HepG2 (cell line): Measurements from ENCODE around the gene TMEFF2.

Experiments
- POLR2AphosphoS5 ChIP-seq: IDR thresholded peaks from 2 replicates; pipeline ENCODE4 v1.6.1; 2012; ENCODE audit warnings: low read depth, low read length
- ZNF256 ChIP-seq: sonication (generic); formaldehyde crosslinking; conservative IDR thresholded peaks from 2 replicates; pipeline ENCODE4 v1.4.0; 2020; ENCODE audit warnings: missing genetic modification reagents
- TF ChIP-seq, protein P1 (sequence below): sonication (generic); formaldehyde crosslinking; IDR thresholded peaks from 2 replicates; pipeline ENCODE4 v1.5.0; 2020; ENCODE audit warnings: mild to moderate bottlenecking, missing genetic modification reagents, moderate library complexity

DNA sequence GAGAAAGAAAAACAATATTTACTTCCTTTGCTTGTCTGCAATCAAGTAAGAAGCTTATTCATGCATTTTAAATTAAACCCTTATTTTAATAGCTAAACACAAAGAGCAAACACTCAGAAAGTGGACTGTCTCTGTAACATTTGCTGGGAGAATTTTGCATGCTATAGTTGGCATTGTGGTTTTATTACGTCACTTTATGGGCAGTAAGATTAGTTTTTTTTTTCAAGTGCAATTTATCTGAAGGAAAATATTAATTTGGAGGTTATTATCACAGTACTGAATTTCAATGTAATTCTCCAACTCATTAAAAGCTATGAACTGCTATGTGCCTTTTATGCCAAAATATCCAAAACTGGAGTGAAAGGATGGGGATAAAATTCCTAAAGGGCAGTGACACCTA lies 103.3 kb downstream of the TMEFF2 start:
- no peak for TF ChIP-seq ZNF256 (CRISPR knock-in tag)
- TF ChIP-seq, protein P1, sequence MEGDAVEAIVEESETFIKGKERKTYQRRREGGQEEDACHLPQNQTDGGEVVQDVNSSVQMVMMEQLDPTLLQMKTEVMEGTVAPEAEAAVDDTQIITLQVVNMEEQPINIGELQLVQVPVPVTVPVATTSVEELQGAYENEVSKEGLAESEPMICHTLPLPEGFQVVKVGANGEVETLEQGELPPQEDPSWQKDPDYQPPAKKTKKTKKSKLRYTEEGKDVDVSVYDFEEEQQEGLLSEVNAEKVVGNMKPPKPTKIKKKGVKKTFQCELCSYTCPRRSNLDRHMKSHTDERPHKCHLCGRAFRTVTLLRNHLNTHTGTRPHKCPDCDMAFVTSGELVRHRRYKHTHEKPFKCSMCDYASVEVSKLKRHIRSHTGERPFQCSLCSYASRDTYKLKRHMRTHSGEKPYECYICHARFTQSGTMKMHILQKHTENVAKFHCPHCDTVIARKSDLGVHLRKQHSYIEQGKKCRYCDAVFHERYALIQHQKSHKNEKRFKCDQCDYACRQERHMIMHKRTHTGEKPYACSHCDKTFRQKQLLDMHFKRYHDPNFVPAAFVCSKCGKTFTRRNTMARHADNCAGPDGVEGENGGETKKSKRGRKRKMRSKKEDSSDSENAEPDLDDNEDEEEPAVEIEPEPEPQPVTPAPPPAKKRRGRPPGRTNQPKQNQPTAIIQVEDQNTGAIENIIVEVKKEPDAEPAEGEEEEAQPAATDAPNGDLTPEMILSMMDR: no peak
- TF ChIP-seq POLR2AphosphoS5: no peak
